ENCODE measurements around the gene METTL2B. TPM values are rescaled to one million over a fixed set of nuclear protein-coding genes. Genes with fewer than 3 reads are reported as not detected.

The METTL2B gene
- total RNA-seq, 1 experiment from 2014 or later: 44.3 TPM

GRCh38 chr7:128431754-128432153 is 44.8 kb upstream of the METTL2B start:
- Histone ChIP-seq H3K23me2 (ENCODE audit: insufficient read length, low read depth, low read length, poor library complexity, severe bottlenecking) (no peaks in the 10 kb centered on the region), H2AK5ac (ENCODE audit: insufficient read length, low read length) (no peak overlapping the region), H3K79me1 (ENCODE audit: insufficient read depth, low read depth, low read length, poor library complexity, severe bottlenecking) (no peaks in the 10 kb centered on the region), H2BK20ac (ENCODE audit: low read depth, low read length, poor library complexity, severe bottlenecking) (no peak overlapping the region), H2BK12ac (ENCODE audit: insufficient read length, low read depth, low read length) (no peak overlapping the region), H3T11ph (ENCODE audit: low read length) (no peak overlapping the region), H4K91ac (ENCODE audit: insufficient read length, low read depth, low read length) (no peak overlapping the region), H3K4me2 (ENCODE audit: insufficient read depth, insufficient read length, low read length) (no peak overlapping the region), H3K27ac (ENCODE audit: insufficient read length, low read depth, low read length) (no peak overlapping the region), H4K5ac (ENCODE audit: insufficient read length, low read depth, low read length) (no peak overlapping the region), H2BK120ac (ENCODE audit: low read depth, low read length, poor library complexity, severe bottlenecking) (no peak overlapping the region), H3K4ac (ENCODE audit: low read depth, low read length) (no peak overlapping the region), H3K56ac (ENCODE audit: insufficient read length, low read depth, low read length) (no peak overlapping the region), H2BK15ac (ENCODE audit: low read depth, low read length) (no peak overlapping the region), H3K27me3 (ENCODE audit: insufficient read depth, low read length) (no peaks in the 10 kb centered on the region), H3K4me1 (ENCODE audit: insufficient read depth, low read length) (no peaks in the 10 kb centered on the region), H3K18ac (ENCODE audit: insufficient read length, low read depth, low read length) (no peak overlapping the region), H3K79me2 (ENCODE audit: insufficient read depth, low read length) (no peaks in the 10 kb centered on the region), H4K20me1 (ENCODE audit: control insufficient read depth, insufficient read depth, insufficient read length) (no peaks in the 10 kb centered on the region), H3K9ac (ENCODE audit: extremely low read depth, insufficient read length, low read length) (no peak overlapping the region), H2BK5ac (ENCODE audit: insufficient read length, low read length) (no peak overlapping the region), H3K23ac (ENCODE audit: insufficient read length, low read depth, low read length) (no peak overlapping the region), H2AFZ (ENCODE audit: low read length) (no peak overlapping the region), H3K14ac (ENCODE audit: insufficient read depth, low read length) (no peak overlapping the region), H3K9me3 (ENCODE audit: control insufficient read depth, low read depth, low read length) (no peaks in the 10 kb centered on the region), H4K8ac (replicated peaks; ENCODE audit: insufficient read length, low read depth, low read length) (no peak overlapping the region)
- no peak for DNase-seq
- Mint-ChIP-seq H3K27me3 (ENCODE audit: low read depth) (peaks cover 3% of the 10 kb centered on the region), H3K36me3 (ENCODE audit: insufficient read depth in 1 of 3, low read depth in 3 of 3) (no peaks in the 10 kb centered on the region), H3K9me3 (no peaks in the 10 kb centered on the region; a peak in 1 of 5 replicates), H3K4me1 (peaks cover 19 to 26% of the 10 kb centered on the region in 2 experiments), H3K27ac (no peak overlapping the region), H3K4me3 (no peak overlapping the region)
- WGBS (ENCODE audit: extremely low coverage, insufficient read length, low lambda C conversion rate): no CpG with 5 or more reads among the region's 2 CpGs
- no peak for TF ChIP-seq CTCF (conservative IDR thresholded peaks at IDR 0.05)

Data from H9 (cell line).